ENCODE data around the gene SLC6A5.

DNA sequence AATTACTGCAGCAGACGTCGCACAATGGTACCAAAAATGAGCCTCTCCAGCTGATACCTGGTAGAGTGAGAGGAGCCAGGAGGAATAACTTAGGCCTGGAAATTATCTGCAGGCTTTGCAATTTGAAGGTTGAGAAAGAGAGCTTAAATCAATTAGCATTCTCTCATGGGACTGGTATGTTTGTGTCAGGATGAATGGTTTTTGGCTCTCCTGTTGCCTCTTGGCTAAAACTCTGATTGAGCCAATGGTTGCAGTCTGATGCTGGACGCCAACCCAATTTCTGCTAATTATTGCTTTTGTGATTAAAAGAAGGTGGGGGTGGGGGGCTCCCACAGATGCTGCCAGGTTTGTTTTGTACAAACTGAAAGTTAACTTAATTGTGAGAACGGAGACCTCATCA is 57.5 kb downstream of the SLC6A5 start:
- TF ChIP-seq CTCF (conservative IDR thresholded peaks at IDR 0.05; ENCODE audit: low read depth, low read length) (no peak), EZH2 (IDR thresholded peaks at IDR 0.05; ENCODE audit: borderline replicate concordance, low read depth, low read length, poor library complexity, severe bottlenecking) (no peak)

Measured in A673 (cell line).